ENCODE data around the gene DCAF8.

Gene DCAF8

GRCh38 chr1:160197231-160197630 lies 65.1 kb downstream of the DCAF8 start:
- TF ChIP-seq CTCF (IDR thresholded peaks at IDR 0.05) (no peak), ZFX (IDR thresholded peaks at IDR 0.05; ENCODE audit: borderline replicate concordance) (no peak)

GRCh38 chr1:160196143-160196542 lies 66.2 kb downstream of the DCAF8 start:
- TF ChIP-seq CTCF (IDR thresholded peaks at IDR 0.05) (0 out of 2 replicates have a peak, but pooled peaks have one; percentile 11), ZFX (IDR thresholded peaks at IDR 0.05; ENCODE audit: borderline replicate concordance) (no peak)
- H3K27ac ChIP-seq, result no peak overlapping the region

More at GRCh38 chr1:160197231-160197630, 65.1 kb downstream of the DCAF8 start:
- no peak overlapping the region for H3K27ac ChIP-seq

GRCh38 chr1:160194737-160195059 lies 67.7 kb downstream of the DCAF8 start:
- no peak overlapping the region for H3K27ac ChIP-seq
- no peak for TF ChIP-seq ZFX (IDR thresholded peaks at IDR 0.05; ENCODE audit: borderline replicate concordance)
- TF ChIP-seq CTCF (IDR thresholded peaks at IDR 0.05), result no peak

- H3K27ac ChIP-seq, result no peak overlapping the region
Measured at GRCh38 chr1:160193832-160194736, 68.3 kb downstream of the DCAF8 start.

GRCh38 chr1:160193091-160193819 lies 69.1 kb downstream of the DCAF8 start:
- TF ChIP-seq ZFX (IDR thresholded peaks at IDR 0.05; ENCODE audit: borderline replicate concordance), result no peak
- peak; percentile 99 for TF ChIP-seq CTCF (IDR thresholded peaks at IDR 0.05)
- no peak overlapping the region for H3K27ac ChIP-seq

More at GRCh38 chr1:160193832-160194736, 68.3 kb downstream of the DCAF8 start:
- TF ChIP-seq CTCF (IDR thresholded peaks at IDR 0.05), result no peak
- TF ChIP-seq ZFX (IDR thresholded peaks at IDR 0.05; ENCODE audit: borderline replicate concordance), result no peak

GRCh38 chr1:160192234-160192633 lies 70.1 kb downstream of the DCAF8 start:
- TF ChIP-seq CTCF (IDR thresholded peaks at IDR 0.05) (no peak), ZFX (IDR thresholded peaks at IDR 0.05; ENCODE audit: borderline replicate concordance) (no peak)
- H3K27ac ChIP-seq, result no peak overlapping the region

GRCh38 chr1:160191756-160192155 lies 70.6 kb downstream of the DCAF8 start:
- TF ChIP-seq CTCF (IDR thresholded peaks at IDR 0.05) (no peak), ZFX (IDR thresholded peaks at IDR 0.05; ENCODE audit: borderline replicate concordance) (no peak)
- no peak overlapping the region for H3K27ac ChIP-seq
